Coronary artery (tissue), 2 donors: ENCODE measurements around the gene CCDC112.

Source experiments
- DNase-seq: peaks from one replicate; pipeline ENCODE4 v3.0.0-alpha.2; 2017; ENCODE audit warnings: low spot score
- H3K27ac ChIP-seq, 2 donors: fragments of 200-600 bp; sonication (generic); one replicate each; pipeline ENCODE4 v1.5.1; 2016 to 2019
- H3K4me3 ChIP-seq: fragments of 200-600 bp; sonication (generic); 2 replicates; pipeline ENCODE4 v1.5.1; 2016; ENCODE audit warnings: mild to moderate bottlenecking, moderate library complexity
- CTCF ChIP-seq: fragments of 200-600 bp; sonication (generic); IDR thresholded peaks from one replicate; pipeline ENCODE4 v1.5.1; 2019; ENCODE audit warnings: antibody characterized with exemption

CCDC112 gene

GRCh38 chr5:115227281-115227680 is 69.2 kb downstream of the CCDC112 start:
- no peak overlapping the region for H3K27ac ChIP-seq
- DNase-seq: no peak
- no peak overlapping the region for H3K4me3 ChIP-seq
- no peak for TF ChIP-seq CTCF
